ENCODE results near the gene SEC24B. TPM values are rescaled to one million over a fixed set of nuclear protein-coding genes. Genes with fewer than 3 reads are reported as not detected.

The SEC24B gene
- total and polyA plus RNA-seq, 4 donors, result 12.2 to 38.2 (median 16.3) TPM

DNA sequence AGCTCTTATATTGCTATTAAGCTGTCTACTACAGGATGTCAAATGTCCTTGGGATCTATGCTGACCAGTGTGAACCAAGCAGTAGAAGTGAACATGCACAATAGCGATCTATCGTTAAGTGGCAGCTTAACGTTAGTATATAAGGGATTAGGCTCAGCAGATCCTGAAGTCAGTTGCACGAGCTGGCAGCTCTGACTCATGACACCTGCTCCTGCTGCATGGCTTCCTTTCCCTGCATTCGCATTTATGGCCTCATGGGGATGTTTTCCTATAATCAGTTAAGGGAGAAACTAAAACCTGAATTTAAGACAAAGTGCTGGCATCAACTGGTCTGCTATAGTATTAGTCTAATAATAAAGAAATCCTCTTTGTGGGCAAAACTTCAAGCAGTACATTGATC lies 113.8 kb downstream of the SEC24B start (continued):
- TF ChIP-seq, protein P1, sequence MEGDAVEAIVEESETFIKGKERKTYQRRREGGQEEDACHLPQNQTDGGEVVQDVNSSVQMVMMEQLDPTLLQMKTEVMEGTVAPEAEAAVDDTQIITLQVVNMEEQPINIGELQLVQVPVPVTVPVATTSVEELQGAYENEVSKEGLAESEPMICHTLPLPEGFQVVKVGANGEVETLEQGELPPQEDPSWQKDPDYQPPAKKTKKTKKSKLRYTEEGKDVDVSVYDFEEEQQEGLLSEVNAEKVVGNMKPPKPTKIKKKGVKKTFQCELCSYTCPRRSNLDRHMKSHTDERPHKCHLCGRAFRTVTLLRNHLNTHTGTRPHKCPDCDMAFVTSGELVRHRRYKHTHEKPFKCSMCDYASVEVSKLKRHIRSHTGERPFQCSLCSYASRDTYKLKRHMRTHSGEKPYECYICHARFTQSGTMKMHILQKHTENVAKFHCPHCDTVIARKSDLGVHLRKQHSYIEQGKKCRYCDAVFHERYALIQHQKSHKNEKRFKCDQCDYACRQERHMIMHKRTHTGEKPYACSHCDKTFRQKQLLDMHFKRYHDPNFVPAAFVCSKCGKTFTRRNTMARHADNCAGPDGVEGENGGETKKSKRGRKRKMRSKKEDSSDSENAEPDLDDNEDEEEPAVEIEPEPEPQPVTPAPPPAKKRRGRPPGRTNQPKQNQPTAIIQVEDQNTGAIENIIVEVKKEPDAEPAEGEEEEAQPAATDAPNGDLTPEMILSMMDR (IDR thresholded peaks at IDR 0.05; ENCODE audit: low read depth, low read length, missing input control), result no peak
- TF ChIP-seq FOXA2 (IDR thresholded peaks at IDR 0.05), result no peak
- TF ChIP-seq HNF4G (IDR thresholded peaks at IDR 0.05), result no peak
- no peak for TF ChIP-seq FOXA1 (IDR thresholded peaks at IDR 0.05)

DNA sequence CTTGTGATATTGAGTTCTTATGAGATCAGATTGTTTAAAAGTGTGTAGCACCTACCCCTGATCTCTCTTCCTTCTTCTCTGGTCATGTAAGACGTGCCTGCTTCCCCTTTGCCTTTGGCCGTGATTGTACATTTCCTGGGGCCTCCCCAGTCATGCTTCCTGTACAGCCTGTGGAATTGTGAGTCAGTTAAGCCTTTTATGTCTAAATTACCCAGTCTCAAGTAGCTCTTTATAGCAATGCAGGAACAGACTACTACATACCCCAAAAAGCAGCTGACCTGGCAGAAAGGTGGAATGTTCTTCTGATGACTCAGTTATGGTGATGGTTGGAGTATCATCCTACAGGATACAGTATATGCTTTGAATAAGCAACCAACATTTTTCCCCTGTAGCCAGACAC lies 115.0 kb downstream of the SEC24B start:
- Histone ChIP-seq H3K27me3 (ENCODE audit: control insufficient read depth in 4 of 4, insufficient read depth in 4 of 4, low read length in 3 of 4) (no peaks in the 10 kb centered on the region), H3K27ac (ENCODE audit: low read depth in 1 of 2, low read length in 2 of 2) (no peak overlapping the region), H3K4me3 (ENCODE audit: low read depth in 1 of 3, low read length in 3 of 3) (no peak overlapping the region), H3K9ac (ENCODE audit: low read depth in 1 of 2, low read length in 2 of 2) (no peak overlapping the region), H3K9me3 (ENCODE audit: control insufficient read depth in 4 of 4, low read length in 3 of 4) (no peaks in the 10 kb centered on the region), H3K36me3 (ENCODE audit: control insufficient read depth in 4 of 4, insufficient read depth in 3 of 4, low read depth in 1 of 4, low read length in 3 of 4) (peaks cover 3 to 12% (median 6%) of the 10 kb centered on the region in 4 donors), H3K4me1 (ENCODE audit: control insufficient read depth in 4 of 4, insufficient read depth in 4 of 4, low read length in 3 of 4) (no peaks in the 10 kb centered on the region)
- TF ChIP-seq YY1 (IDR thresholded peaks at IDR 0.05) (no peak), JUND (IDR thresholded peaks at IDR 0.05) (peak in 1 of 2 donors; percentile 27), NR2F2 (IDR thresholded peaks at IDR 0.05) (no peak)
- DNase-seq (ENCODE audit: low spot score), result no peak
- 76% methylated on average over 2 of the region's 2 CpGs for WGBS

DNA sequence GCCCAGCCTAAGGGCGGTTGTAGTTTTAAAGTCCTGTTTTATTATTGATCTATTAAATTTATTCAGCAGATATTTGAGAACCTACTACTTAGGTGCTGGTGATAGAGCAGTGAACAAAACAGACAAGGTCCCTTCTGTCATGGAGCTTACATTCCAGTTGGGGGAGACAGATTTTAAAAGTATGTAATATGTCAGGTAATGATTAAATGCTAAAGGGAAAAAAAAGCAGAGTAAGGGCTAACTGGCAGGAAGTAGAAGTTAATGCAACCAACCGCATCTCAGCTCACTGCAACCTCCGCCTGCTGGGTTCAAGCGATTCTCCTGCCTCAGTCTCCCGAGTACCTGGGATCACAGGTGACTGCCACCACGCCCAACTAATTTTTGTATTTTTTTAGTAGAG lies 118.6 kb downstream of the SEC24B start:
- Histone ChIP-seq H3K9ac (ENCODE audit: low read depth in 1 of 2, low read length in 2 of 2) (no peak overlapping the region), H3K9me3 (ENCODE audit: control insufficient read depth in 4 of 4, low read length in 3 of 4) (no peaks in the 10 kb centered on the region), H3K4me3 (ENCODE audit: low read depth in 1 of 3, low read length in 3 of 3) (no peak overlapping the region), H3K36me3 (ENCODE audit: control insufficient read depth in 4 of 4, insufficient read depth in 3 of 4, low read depth in 1 of 4, low read length in 3 of 4) (no peaks in the 10 kb centered on the region), H3K27me3 (ENCODE audit: control insufficient read depth in 4 of 4, insufficient read depth in 4 of 4, low read length in 3 of 4) (no peaks in the 10 kb centered on the region), H3K4me1 (ENCODE audit: control insufficient read depth in 4 of 4, insufficient read depth in 4 of 4, low read length in 3 of 4) (no peaks in the 10 kb centered on the region), H3K27ac (ENCODE audit: low read depth in 1 of 2, low read length in 2 of 2) (no peak overlapping the region)
- DNase-seq (ENCODE audit: low spot score), result no peak
- 93% methylated on average over 6 of the region's 6 CpGs for WGBS
- no peak for TF ChIP-seq HNF4A (conservative IDR thresholded peaks at IDR 0.05)
- TF ChIP-seq EGR1 (IDR thresholded peaks at IDR 0.05; ENCODE audit: low read depth in 2 of 2), result no peak
- no peak for TF ChIP-seq TAF1 (conservative IDR thresholded peaks at IDR 0.05)
- no peak for TF ChIP-seq RXRA (IDR thresholded peaks at IDR 0.05)

DNA sequence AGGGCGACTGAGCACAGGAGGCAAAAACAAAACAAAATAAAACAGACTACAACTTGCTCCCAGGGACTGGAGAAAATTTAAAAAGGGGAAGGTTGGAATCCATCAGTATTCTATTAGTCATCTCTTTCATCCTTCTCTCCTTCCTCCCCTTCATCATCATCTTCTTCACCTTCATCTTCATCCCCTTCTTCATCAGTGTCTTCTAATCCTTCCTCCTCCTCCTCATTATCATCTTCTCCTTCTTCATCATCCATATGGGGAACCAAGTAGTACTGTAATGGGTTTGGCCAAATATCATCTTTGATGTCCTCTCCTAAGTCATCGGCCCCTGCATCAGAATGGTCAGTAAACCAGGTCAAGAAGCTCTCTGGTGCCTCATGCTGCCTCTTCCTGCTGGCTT lies 119.5 kb downstream of the SEC24B start:
- no peak for DNase-seq (ENCODE audit: low spot score)
- H3K4me3 ChIP-seq (ENCODE audit: low read depth in 1 of 3, low read length in 3 of 3), result no peak overlapping the region
- no peaks in the 10 kb centered on the region for H3K27me3 ChIP-seq (ENCODE audit: control insufficient read depth in 4 of 4, insufficient read depth in 4 of 4, low read length in 3 of 4)
- 96% methylated on average over 2 of the region's 2 CpGs for WGBS
- TF ChIP-seq HNF4A (conservative IDR thresholded peaks at IDR 0.05) (no peak), YY1 (IDR thresholded peaks at IDR 0.05) (no peak), EGR1 (IDR thresholded peaks at IDR 0.05; ENCODE audit: low read depth in 2 of 2) (no peak), HNF4G (IDR thresholded peaks at IDR 0.05) (no peak), FOXA2 (IDR thresholded peaks at IDR 0.05) (no peak)
- TF ChIP-seq, protein P2, sequence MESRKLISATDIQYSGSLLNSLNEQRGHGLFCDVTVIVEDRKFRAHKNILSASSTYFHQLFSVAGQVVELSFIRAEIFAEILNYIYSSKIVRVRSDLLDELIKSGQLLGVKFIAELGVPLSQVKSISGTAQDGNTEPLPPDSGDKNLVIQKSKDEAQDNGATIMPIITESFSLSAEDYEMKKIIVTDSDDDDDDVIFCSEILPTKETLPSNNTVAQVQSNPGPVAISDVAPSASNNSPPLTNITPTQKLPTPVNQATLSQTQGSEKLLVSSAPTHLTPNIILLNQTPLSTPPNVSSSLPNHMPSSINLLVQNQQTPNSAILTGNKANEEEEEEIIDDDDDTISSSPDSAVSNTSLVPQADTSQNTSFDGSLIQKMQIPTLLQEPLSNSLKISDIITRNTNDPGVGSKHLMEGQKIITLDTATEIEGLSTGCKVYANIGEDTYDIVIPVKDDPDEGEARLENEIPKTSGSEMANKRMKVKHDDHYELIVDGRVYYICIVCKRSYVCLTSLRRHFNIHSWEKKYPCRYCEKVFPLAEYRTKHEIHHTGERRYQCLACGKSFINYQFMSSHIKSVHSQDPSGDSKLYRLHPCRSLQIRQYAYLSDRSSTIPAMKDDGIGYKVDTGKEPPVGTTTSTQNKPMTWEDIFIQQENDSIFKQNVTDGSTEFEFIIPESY (IDR thresholded peaks at IDR 0.05), result no peak
- no peak overlapping the region for H3K9ac ChIP-seq (ENCODE audit: low read depth in 1 of 2, low read length in 2 of 2)
- H3K36me3 ChIP-seq (ENCODE audit: control insufficient read depth in 4 of 4, insufficient read depth in 3 of 4, low read depth in 1 of 4, low read length in 3 of 4), result no peaks in the 10 kb centered on the region
- H3K9me3 ChIP-seq (ENCODE audit: control insufficient read depth in 4 of 4, low read length in 3 of 4), result peaks cover 0 to 3% (median 0%) of the 10 kb centered on the region in 4 donors
- no peaks in the 10 kb centered on the region for H3K4me1 ChIP-seq (ENCODE audit: control insufficient read depth in 4 of 4, insufficient read depth in 4 of 4, low read length in 3 of 4)
- H3K27ac ChIP-seq (ENCODE audit: low read depth in 1 of 2, low read length in 2 of 2), result no peak overlapping the region

All from liver (tissue), 9 donors.